Kidney (tissue), 14 donors: ENCODE measurements around the gene KHSRP. TPM values are rescaled to one million over a fixed set of nuclear protein-coding genes. Genes with fewer than 3 reads are reported as not detected.

Source experiments
- DNase-seq, 5 donors: peaks; one replicate each; pipeline ENCODE4 v3.0.0-alpha.2; 2013 to 2020
- FAIRE-seq: peaks from 2 replicates; lab custom pipeline; 2012; peaks lifted over from hg19 to GRCh38; lab: Jason Lieb, UNC
- H3K27ac ChIP-seq, 2 donors: one replicate each; pipeline ENCODE4 v1.7.0; 2013; ENCODE audit warnings: low read depth in 2 of 2, low read length in 2 of 2, inconsistent platforms in 1 of 2
- H3K27me3 ChIP-seq: one replicate; pipeline ENCODE4 v1.7.1; 2013; ENCODE audit warnings: low read length, inconsistent platforms; ENCODE audit not compliant: control insufficient read depth, insufficient read depth
- H3K36me3 ChIP-seq, 3 donors: one replicate each; pipeline versions ENCODE4 v1.7.0 to v1.7.1; 2013; ENCODE audit warnings: low read length in 3 of 3, control low read depth in 1 of 3, inconsistent platforms in 1 of 3; ENCODE audit not compliant: insufficient read depth in 3 of 3, control insufficient read depth in 2 of 3
- H3K4me1 ChIP-seq, 3 donors: one replicate each; pipeline versions ENCODE4 v1.7.0 to v1.7.1; 2013; ENCODE audit warnings: low read length in 3 of 3, inconsistent platforms in 1 of 3, low read depth in 1 of 3; ENCODE audit not compliant: control insufficient read depth in 2 of 3, insufficient read depth in 2 of 3
- H3K4me3 ChIP-seq, 3 donors: one replicate each; pipeline versions ENCODE4 v1.7.0 to v1.8.1; 2013; ENCODE audit warnings: low read length in 3 of 3, control low read depth in 1 of 3, inconsistent platforms in 1 of 3
- H3K9ac ChIP-seq, 3 donors: one replicate each; pipeline versions ENCODE4 v1.7.0 to v1.7.1; 2013; ENCODE audit warnings: low read length in 3 of 3, control low read depth in 1 of 3, inconsistent platforms in 1 of 3
- H3K9me3 ChIP-seq, 3 donors: one replicate each; pipeline versions ENCODE4 v1.7.0 to v1.7.1; 2013; ENCODE audit warnings: low read length in 3 of 3, control low read depth in 1 of 3, inconsistent platforms in 1 of 3; ENCODE audit not compliant: control insufficient read depth in 2 of 3, insufficient read depth in 1 of 3
- intact Hi-C: fragments of 100-400 bp; cut with DNase I; formaldehyde crosslinking; loops from one replicate; pipeline ENCODE4 v1.11.1; 2022
- polyA plus RNA-seq: library from polyadenylated mRNA; stranded (reverse); fragments of 350-450 nt; fragmentation: Illumina TruSeq; extraction: RNeasy Lipid Tissue Mini Kit (QIAGEN cat#74804); gene quantifications from one replicate; pipeline ENCODE4 v1.2.3, GENCODE V29; 2014; ENCODE audit warnings: low read depth, low replicate concordance; ENCODE audit not compliant: insufficient read depth
- total RNA-seq: library from RNA; stranded (reverse); fragmentation: NEBNext Ultra II Directional; extraction: Animal tissue kit (Norgen Biotek cat#: 25700); gene quantifications from one replicate; pipeline ENCODE4 v1.2.1, GENCODE V29; 2021
- TF ChIP-seq, protein P1 (sequence below): IDR thresholded peaks from 3 replicates; pipeline ENCODE4 v1.5.1; 2012; ENCODE audit warnings: mild to moderate bottlenecking, moderate library complexity, borderline replicate concordance; ENCODE audit not compliant: insufficient read depth; ENCODE audit errors: extremely low read depth
- donor health status: control.
- donor health status: control.
- donor health status: control.
- donor health status: control.
- donor health status: control.
- donor health status: DM: yes; HTN: yes; CAD: no.
- donor health status: Normal renal cell carcinoma (clear cell type).

The KHSRP gene
- total and polyA plus RNA-seq, 2 donors from 2014 or later, result 52.9 to 175 TPM

DNA sequence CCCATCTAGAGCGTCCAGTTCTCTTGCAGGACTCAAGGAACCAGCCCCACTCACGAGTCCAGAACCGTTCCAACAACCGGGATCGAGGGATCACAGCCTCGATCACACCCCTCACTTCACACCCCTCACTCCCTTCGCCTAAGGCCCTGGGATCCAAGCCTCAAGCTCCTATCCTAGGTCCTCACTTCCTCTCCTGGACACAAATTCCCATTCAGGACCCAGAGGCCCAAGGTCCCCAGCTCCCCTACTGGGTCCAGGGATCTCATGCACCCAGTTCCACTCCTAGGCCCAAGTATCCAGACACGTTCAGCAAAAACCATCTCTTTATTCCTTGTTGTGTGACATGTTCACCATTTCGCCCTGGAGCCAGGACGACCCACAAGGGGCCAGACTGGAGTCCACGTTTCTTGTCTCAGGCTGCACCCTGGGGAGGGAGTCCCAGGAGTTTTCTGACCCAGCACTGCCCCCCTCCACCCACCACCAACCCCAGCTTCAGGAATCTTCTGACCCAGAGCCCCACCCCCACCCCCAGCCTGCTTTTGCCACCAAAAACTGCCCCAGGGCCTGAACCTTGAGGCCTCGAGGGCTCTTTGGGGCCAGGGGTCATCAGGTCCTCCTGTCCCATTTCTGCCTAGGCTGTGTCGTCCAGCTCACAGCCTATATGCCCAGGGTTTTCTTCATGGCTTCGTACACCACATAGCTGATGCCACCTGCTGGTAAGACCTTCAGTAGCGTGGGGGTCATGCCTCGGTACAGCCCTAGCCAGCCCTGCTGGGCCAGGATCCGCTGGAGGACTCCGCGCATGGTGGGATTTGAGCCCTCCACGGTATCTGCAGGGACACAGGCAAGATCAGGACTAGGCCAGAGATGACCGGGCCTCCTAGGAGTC is 1.4 kb upstream of the KHSRP start:
- peak in 2 of 5 donors; percentile 27 to 76 for DNase-seq
- no peaks in the 10 kb centered on the region for H3K9me3 ChIP-seq
- peaks cover 0 to 12% (median under 1%) of the 10 kb centered on the region in 3 donors for H3K36me3 ChIP-seq
- H3K4me1 ChIP-seq, result peaks cover 0 to 23% (median 9%) of the 10 kb centered on the region in 3 donors
- peak overlapping the region; percentile 67 to 73 for H3K27ac ChIP-seq
- TF ChIP-seq, protein P1, sequence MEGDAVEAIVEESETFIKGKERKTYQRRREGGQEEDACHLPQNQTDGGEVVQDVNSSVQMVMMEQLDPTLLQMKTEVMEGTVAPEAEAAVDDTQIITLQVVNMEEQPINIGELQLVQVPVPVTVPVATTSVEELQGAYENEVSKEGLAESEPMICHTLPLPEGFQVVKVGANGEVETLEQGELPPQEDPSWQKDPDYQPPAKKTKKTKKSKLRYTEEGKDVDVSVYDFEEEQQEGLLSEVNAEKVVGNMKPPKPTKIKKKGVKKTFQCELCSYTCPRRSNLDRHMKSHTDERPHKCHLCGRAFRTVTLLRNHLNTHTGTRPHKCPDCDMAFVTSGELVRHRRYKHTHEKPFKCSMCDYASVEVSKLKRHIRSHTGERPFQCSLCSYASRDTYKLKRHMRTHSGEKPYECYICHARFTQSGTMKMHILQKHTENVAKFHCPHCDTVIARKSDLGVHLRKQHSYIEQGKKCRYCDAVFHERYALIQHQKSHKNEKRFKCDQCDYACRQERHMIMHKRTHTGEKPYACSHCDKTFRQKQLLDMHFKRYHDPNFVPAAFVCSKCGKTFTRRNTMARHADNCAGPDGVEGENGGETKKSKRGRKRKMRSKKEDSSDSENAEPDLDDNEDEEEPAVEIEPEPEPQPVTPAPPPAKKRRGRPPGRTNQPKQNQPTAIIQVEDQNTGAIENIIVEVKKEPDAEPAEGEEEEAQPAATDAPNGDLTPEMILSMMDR, result no peak
- H3K9ac ChIP-seq, result no peak overlapping the region
- H3K4me3 ChIP-seq, result peak overlapping the region in 2 of 3 donors; percentile 9 to 55
- intact Hi-C loops, result no loop called here
- FAIRE-seq, result no peak
- no peaks in the 10 kb centered on the region for H3K27me3 ChIP-seq

DNA sequence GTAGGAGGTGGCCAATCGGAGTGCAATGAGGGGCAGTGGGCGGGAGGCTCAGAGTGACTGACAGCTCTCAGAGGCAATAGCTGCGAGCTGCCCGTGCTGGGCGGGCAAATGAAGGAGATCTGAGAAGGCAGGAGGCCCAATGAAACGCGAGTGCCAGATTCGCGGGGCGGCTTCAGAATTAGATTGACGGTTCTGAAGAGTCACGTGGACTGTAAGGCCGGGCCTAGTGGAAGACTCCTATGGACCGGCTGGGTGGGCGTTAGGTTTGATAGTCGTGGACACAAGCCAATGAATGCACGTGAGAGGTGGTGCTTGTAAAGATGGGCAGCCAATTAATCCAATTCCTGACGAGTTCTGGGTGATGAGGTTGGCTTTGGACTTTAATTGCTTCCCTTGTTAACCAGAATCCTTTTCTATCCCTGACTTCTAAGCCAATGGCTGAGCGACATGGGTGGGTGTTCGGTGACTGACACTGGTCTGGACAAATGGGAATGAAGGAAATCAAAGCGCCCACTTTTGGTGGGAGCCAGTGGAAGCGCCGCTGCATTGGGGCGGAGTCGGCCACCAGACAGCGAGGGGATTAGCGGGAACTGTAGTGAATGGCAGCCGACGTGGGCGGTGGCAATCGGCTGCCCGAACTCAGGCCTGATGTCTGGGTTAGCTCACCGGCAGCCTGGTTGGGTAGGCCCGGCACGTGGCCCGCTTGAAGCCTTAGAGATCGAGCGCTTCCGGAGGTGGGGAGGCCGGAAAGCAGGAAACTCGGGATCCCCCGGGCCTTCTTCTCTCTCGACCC is 524 bp upstream of the KHSRP start:
- Histone ChIP-seq H3K4me1 (peaks cover 0 to 23% (median 9%) of the 10 kb centered on the region in 3 donors), H3K9ac (no peak overlapping the region), H3K27ac (peak overlapping the region; percentile 67 to 73), H3K27me3 (no peaks in the 10 kb centered on the region), H3K36me3 (peaks cover 5 to 20% (median 5%) of the 10 kb centered on the region in 3 donors), H3K9me3 (no peaks in the 10 kb centered on the region), H3K4me3 (peak overlapping the region in 2 of 3 donors; percentile 9 to 55)
- intact Hi-C loops, result no loop called here
- DNase-seq (peak; percentile 100), FAIRE-seq (peak; percentile 99)
- TF ChIP-seq, protein P1, result no peak

DNA sequence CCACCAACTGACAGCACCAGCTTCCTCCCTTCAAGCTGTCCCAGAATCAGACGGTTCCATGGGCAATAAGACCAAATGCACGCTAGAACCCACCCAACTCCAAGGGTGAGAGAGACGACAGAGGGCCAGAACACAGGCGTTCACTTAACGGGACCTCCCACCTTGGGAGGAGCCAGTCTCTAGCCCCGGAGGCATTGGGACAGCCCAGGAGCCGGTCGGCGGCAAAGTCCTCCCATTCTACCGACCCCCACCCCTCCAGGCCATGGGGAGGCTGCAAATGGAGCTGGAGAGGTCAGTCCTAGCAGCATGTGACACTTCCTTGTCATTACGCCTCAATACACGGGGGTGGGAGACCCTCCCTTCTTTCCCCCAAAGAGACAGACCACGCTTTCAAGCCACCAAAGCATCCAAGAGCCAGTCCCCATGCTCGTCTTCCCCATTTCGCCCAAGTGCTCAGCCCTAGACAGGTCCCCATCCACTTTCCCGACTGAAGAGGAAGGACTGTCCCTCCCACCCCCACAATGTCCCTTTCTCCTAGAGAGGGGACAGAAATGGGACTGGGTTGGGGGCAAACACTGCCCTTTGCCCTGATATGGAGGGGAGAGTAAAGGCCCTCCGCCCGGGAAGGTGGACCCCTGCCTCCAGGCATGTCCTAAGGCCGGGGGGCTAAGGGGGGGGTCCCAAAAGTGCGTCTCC is 964 bp downstream of the KHSRP start:
- peak overlapping the region; percentile 56 to 71 for H3K27ac ChIP-seq
- TF ChIP-seq, protein P1, result no peak
- no peaks in the 10 kb centered on the region for H3K9me3 ChIP-seq
- no peak for FAIRE-seq
- peak overlapping the region; percentile 75 to 93 (median 86) for H3K9ac ChIP-seq
- no peaks in the 10 kb centered on the region for H3K27me3 ChIP-seq
- H3K36me3 ChIP-seq, result peaks cover 5 to 35% (median 14%) of the 10 kb centered on the region in 3 donors
- peak in 4 of 5 donors; percentile 47 to 81 (median 68) for DNase-seq
- peak overlapping the region; percentile 68 to 93 (median 89) for H3K4me3 ChIP-seq
- intact Hi-C loops, result no loop called here
- peaks cover 0 to 23% (median 9%) of the 10 kb centered on the region in 3 donors for H3K4me1 ChIP-seq
